Measurements from ENCODE around the gene RGL4.

Gene RGL4

GRCh38 chr22:23698673-23699235 lies 7.9 kb downstream of the RGL4 start:
- Histone ChIP-seq H3K9me3 (no peaks in the 10 kb centered on the region), H3K4me1 (peaks cover 55% of the 10 kb centered on the region), H3K4me2 (peak overlapping the region; percentile 97), H3K9ac (peak overlapping the region; percentile 37; the same call in 1 of the 2 replicates), H3K27ac (0 out of 2 replicates have a peak overlapping the region, but pooled peaks have one; percentile 98), H3K27me3 (no peaks in the 10 kb centered on the region), H3K36me3 (peaks cover 75% of the 10 kb centered on the region), H4K20me1 (peaks cover 38% of the 10 kb centered on the region), H3K4me3 (no peak overlapping the region)
- no peak for TF ChIP-seq Cebpa-rat (IDR thresholded peaks at IDR 0.05)

- Histone ChIP-seq H3K4me3 (no peak overlapping the region), H3K4me2 (no peak overlapping the region), H3K4me1 (peaks cover 35% of the 10 kb centered on the region), H3K9me3 (no peaks in the 10 kb centered on the region), H3K9ac (no peak overlapping the region), H3K27me3 (no peaks in the 10 kb centered on the region), H3K27ac (no peak overlapping the region), H3K36me3 (peaks cover 80% of the 10 kb centered on the region), H4K20me1 (peaks cover 58% of the 10 kb centered on the region)
- TF ChIP-seq Cebpa-rat (IDR thresholded peaks at IDR 0.05) = no peak
These were observed 9.9 kb downstream of the RGL4 start for GRCh38 chr22:23700706-23701105.

DNA sequence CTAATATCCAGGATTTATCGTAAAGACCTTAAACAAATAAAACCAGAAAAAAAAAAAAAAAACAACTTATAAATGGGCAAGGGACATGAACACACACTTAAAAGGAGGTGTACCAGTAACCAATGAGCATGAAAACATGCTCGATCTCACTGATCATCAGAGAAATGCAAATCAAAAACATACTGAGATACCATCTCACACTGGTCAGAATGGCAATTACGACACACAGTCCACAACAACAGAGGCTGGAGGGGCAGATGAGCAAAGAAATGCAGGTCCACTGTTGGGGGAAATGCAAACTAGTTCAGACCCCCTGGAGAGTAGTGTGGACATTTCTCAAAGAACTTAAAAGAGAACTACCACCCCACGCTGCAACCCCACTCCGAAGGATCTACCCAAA lies 13.2 kb downstream of the RGL4 start:
- Histone ChIP-seq H3K4me2 (no peak overlapping the region), H3K4me3 (no peak overlapping the region), H3K9me3 (no peaks in the 10 kb centered on the region), H3K4me1 (peaks cover 1% of the 10 kb centered on the region; the same call in 1 of the 2 replicates), H3K27ac (no peak overlapping the region), H3K27me3 (no peaks in the 10 kb centered on the region), H4K20me1 (peaks cover 84% of the 10 kb centered on the region), H3K9ac (no peak overlapping the region), H3K36me3 (peaks cover 100% of the 10 kb centered on the region)
- TF ChIP-seq Cebpa-rat (IDR thresholded peaks at IDR 0.05) = no peak

DNA sequence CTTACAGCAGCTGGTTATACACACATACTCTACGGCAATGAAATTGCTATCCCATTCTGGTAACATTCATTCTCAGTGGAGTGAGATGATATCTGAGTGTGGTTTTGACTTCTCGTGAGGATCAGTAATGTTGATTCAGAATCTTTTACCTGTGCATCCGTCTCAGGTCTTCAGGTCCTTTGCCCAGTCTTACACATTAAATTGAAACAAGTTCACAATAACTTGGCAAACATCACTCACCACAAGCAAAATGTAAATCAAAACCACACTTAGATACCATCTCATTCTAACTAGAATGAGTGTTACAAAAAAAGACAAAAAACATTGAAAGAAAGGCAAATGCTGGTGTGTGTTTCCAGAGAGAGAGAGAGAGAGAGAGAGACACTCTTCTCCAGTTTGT lies 14.0 kb downstream of the RGL4 start:
- Histone ChIP-seq H4K20me1 (peaks cover 92% of the 10 kb centered on the region), H3K9ac (no peak overlapping the region), H3K4me3 (no peak overlapping the region), H3K4me2 (no peak overlapping the region), H3K27me3 (no peaks in the 10 kb centered on the region), H3K27ac (no peak overlapping the region), H3K36me3 (peaks cover 100% of the 10 kb centered on the region), H3K4me1 (no peaks in the 10 kb centered on the region), H3K9me3 (no peaks in the 10 kb centered on the region)
- TF ChIP-seq Cebpa-rat (IDR thresholded peaks at IDR 0.05) = no peak

GRCh38 chr22:23705358-23705757 lies 14.5 kb downstream of the RGL4 start:
- Histone ChIP-seq H3K27me3 (no peaks in the 10 kb centered on the region), H3K9me3 (no peaks in the 10 kb centered on the region), H3K9ac (no peak overlapping the region), H4K20me1 (peaks cover 93% of the 10 kb centered on the region), H3K27ac (no peak overlapping the region), H3K36me3 (peaks cover 100% of the 10 kb centered on the region), H3K4me3 (no peak overlapping the region), H3K4me2 (no peak overlapping the region), H3K4me1 (no peaks in the 10 kb centered on the region)
- TF ChIP-seq Cebpa-rat (IDR thresholded peaks at IDR 0.05) = no peak

DNA sequence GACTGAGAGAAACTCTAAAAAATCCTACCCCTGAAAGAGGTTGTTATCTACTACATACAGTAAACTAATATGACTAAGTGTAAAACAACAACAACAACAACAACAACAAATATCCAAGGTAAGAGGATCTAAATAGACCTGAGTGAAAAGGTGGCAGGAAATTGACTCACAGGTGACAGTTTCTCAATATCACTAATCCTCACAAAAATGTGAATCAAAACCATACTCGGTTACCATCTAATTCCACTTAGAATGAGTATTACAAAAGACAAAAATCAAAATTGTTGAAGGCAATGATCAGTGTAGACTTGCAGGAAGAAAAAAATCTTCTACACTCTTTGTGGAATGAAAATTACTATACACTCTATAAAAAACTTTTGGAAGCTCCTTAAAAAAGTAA lies 17.5 kb downstream of the RGL4 start:
- Histone ChIP-seq H3K36me3 (peaks cover 100% of the 10 kb centered on the region), H4K20me1 (peaks cover 90% of the 10 kb centered on the region), H3K9me3 (no peaks in the 10 kb centered on the region), H3K4me3 (no peak overlapping the region), H3K4me2 (no peak overlapping the region), H3K9ac (no peak overlapping the region), H3K4me1 (peaks cover 2% of the 10 kb centered on the region), H3K27me3 (no peaks in the 10 kb centered on the region), H3K27ac (no peak overlapping the region)
- TF ChIP-seq Cebpa-rat (IDR thresholded peaks at IDR 0.05) = no peak

- TF ChIP-seq Cebpa-rat (IDR thresholded peaks at IDR 0.05) = no peak
- no peak overlapping the region for H3K9ac ChIP-seq
- no peak overlapping the region for H3K4me2 ChIP-seq
- peaks cover 100% of the 10 kb centered on the region for H3K36me3 ChIP-seq
- H3K4me1 ChIP-seq = peaks cover 10% of the 10 kb centered on the region
- H3K27ac ChIP-seq = no peak overlapping the region
- no peak overlapping the region for H3K4me3 ChIP-seq
- H3K9me3 ChIP-seq = no peaks in the 10 kb centered on the region
- H3K27me3 ChIP-seq = no peaks in the 10 kb centered on the region
- H4K20me1 ChIP-seq = peaks cover 90% of the 10 kb centered on the region
These were observed 18.3 kb downstream of the RGL4 start for GRCh38 chr22:23709107-23709506.

- H3K36me3 ChIP-seq = peaks cover 81% of the 10 kb centered on the region
- no peak for TF ChIP-seq Cebpa-rat (IDR thresholded peaks at IDR 0.05)
- no peak overlapping the region for H3K4me3 ChIP-seq
- no peaks in the 10 kb centered on the region for H3K9me3 ChIP-seq
- no peaks in the 10 kb centered on the region for H3K27me3 ChIP-seq
- H4K20me1 ChIP-seq = peaks cover 77% of the 10 kb centered on the region
- peaks cover 34% of the 10 kb centered on the region for H3K4me1 ChIP-seq
- H3K4me2 ChIP-seq = no peak overlapping the region
- H3K27ac ChIP-seq = no peak overlapping the region
- no peak overlapping the region for H3K9ac ChIP-seq
These were observed 21.4 kb downstream of the RGL4 start for GRCh38 chr22:23712256-23712655.

DNA sequence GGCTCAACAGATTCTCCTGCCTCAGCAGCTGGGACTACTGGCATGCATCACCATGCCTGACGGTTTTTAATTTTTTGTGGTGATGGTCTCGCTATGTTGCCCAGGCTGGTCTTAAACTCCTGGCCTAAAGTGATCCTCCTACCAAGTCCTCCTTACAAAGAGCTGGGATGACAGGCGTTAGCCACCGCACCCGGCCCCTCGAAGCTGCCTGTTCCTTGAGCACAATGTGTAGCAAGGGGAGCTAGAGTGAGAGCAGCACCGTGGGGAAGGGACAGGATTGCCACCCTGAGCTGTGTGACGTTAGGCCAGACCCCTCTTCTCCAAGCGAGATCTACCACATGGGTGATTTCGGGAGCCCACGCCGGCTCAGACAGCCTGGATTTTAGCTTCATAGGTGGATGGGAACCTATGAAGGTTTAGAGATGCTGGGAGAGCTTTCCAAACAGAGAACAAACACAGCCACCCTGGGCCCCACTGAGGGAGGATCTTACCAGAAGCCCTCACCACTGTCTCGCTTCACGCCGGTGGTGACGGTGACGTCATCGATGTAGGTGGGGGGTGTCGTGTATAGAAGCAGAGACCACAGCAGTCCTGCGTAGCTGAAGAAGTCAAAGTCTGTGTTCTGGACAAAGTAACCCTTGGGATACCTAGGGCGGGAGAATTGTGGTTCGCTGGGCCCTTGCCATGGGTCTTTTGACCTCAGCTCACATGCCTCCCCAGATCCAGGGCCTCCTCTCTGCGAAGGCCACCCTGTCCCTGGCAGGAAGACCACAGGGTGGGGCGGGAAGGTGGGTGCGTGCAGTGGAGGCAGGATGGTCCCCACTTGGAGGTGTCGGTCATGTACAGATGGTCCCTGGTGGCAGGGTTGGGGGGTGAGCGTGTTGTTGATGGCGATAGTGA lies 23.1 kb downstream of the RGL4 start:
- peak overlapping the region; percentile 56 for H3K27ac ChIP-seq
- H4K20me1 ChIP-seq = peaks cover 67% of the 10 kb centered on the region
- no peaks in the 10 kb centered on the region for H3K9me3 ChIP-seq
- H3K4me3 ChIP-seq = no peak overlapping the region
- H3K36me3 ChIP-seq = peaks cover 65% of the 10 kb centered on the region
- H3K4me2 ChIP-seq = peak overlapping the region; percentile 62
- H3K27me3 ChIP-seq = no peaks in the 10 kb centered on the region
- H3K9ac ChIP-seq = peak overlapping the region; percentile 32
- no peak for TF ChIP-seq Cebpa-rat (IDR thresholded peaks at IDR 0.05)
- peaks cover 45% of the 10 kb centered on the region for H3K4me1 ChIP-seq

Data from BLaER1 (cell line).